A549 (cell line): Measurements from ENCODE around the gene KDM6A.

Experiments
- CBX2 ChIP-seq: fragments of 200-600 bp; sonication (generic); IDR thresholded peaks from 2 replicates; pipeline ENCODE4 v1.6.1; 2016; ENCODE audit warnings: low read depth, mild to moderate bottlenecking, borderline replicate concordance
- CHD2 ChIP-seq: fragments of 150-350 bp; IDR thresholded peaks from 2 replicates; pipeline ENCODE4 v1.6.1; 2014; ENCODE audit warnings: low read length; ENCODE audit not compliant: partially characterized antibody
- JUN ChIP-seq, 2 experiments: fragments of >200 bp; sonication (Bioruptor Twin); formaldehyde crosslinking; IDR thresholded peaks; 2 replicates in 1 of 2; 3 replicates in 1 of 2; pipeline ENCODE4 v1.6.1; 2016 to 2017
- MAX ChIP-seq: IDR thresholded peaks from 2 replicates; pipeline ENCODE4 v1.6.1; 2012
- MYC ChIP-seq: IDR thresholded peaks from 2 replicates; pipeline ENCODE4 v1.6.1; 2012; ENCODE audit warnings: mild to moderate bottlenecking, inconsistent platforms, low read length, improper control_type of control experiment, borderline replicate concordance
- POLR2A ChIP-seq: IDR thresholded peaks from 2 replicates; pipeline ENCODE4 v1.6.1; 2012; ENCODE audit warnings: mild to moderate bottlenecking, low read length
- RAD21 ChIP-seq, 2 experiments: fragments of >200 bp in 1 of 2; sonication (Bioruptor Twin) in 1 of 2; formaldehyde crosslinking in 1 of 2; IDR thresholded peaks in 1 of 2; conservative IDR thresholded peaks in 1 of 2; 2 replicates in 1 of 2; 3 replicates in 1 of 2; pipeline ENCODE4 v1.6.1; 2012 to 2018; ENCODE audit warnings: inconsistent platforms in 1 of 2
- RNF2 ChIP-seq: fragments of 200-600 bp; sonication (generic); IDR thresholded peaks from 2 replicates; pipeline ENCODE4 v1.6.1; 2016; ENCODE audit warnings: low read depth, mild to moderate bottlenecking, antibody characterized with exemption, moderate library complexity, borderline replicate concordance
- SREBF2 ChIP-seq: fragments of 450-650 bp; IDR thresholded peaks from 2 replicates; pipeline ENCODE4 v1.6.1; 2014; ENCODE audit warnings: mild to moderate bottlenecking, moderate library complexity
- ZFP36 ChIP-seq: fragments of 450-650 bp; IDR thresholded peaks from 2 replicates; pipeline ENCODE4 v1.6.1; 2014; ENCODE audit warnings: borderline replicate concordance; ENCODE audit not compliant: partially characterized antibody
- TF ChIP-seq, protein P1 (sequence below): fragments of >200 bp; sonication (Bioruptor Twin); formaldehyde crosslinking; IDR thresholded peaks from 3 replicates; pipeline ENCODE4 v1.5.1; 2016
- TF ChIP-seq, protein P2 (sequence below): fragments of 150-350 bp; IDR thresholded peaks from 2 replicates; pipeline ENCODE4 v1.6.1; 2014; ENCODE audit warnings: low read depth, mild to moderate bottlenecking, low read length
- TF ChIP-seq, protein P3 (sequence below): fragments of 200-600 bp; sonication (generic); IDR thresholded peaks from 2 replicates; pipeline ENCODE4 v1.6.1; 2016; ENCODE audit warnings: antibody characterized with exemption, mild to moderate bottlenecking, moderate library complexity

DNA sequence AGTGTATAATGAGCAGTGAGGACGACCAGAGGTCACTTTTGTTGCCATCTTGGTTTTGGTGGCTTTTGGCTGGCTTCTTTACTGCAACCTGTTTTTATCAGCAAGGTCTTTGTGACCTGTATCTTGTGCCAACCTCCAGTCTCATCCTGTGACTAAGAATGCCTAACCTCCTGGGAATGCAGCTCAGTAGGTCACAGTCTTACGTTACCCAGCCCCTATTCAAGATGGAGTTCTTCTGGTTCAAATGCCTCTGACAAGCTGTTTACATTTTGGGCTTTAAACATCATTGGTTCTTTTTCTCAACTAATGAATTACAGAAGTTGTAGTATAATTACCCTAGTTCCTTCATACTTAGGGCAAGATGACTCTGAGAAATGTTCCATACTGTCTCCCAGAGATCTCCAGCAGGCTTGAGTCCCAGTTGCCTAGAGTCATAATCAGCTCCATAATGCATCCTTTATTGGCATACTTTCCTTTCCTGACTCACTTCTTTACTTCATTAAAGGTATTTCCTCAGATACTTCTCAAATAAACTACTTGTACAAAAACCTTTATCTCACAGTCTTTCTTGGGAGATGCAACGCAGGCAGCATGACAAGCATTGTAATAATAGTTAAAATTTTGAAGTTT, 136.5 kb downstream of the KDM6A start:
- TF ChIP-seq, protein P1, sequence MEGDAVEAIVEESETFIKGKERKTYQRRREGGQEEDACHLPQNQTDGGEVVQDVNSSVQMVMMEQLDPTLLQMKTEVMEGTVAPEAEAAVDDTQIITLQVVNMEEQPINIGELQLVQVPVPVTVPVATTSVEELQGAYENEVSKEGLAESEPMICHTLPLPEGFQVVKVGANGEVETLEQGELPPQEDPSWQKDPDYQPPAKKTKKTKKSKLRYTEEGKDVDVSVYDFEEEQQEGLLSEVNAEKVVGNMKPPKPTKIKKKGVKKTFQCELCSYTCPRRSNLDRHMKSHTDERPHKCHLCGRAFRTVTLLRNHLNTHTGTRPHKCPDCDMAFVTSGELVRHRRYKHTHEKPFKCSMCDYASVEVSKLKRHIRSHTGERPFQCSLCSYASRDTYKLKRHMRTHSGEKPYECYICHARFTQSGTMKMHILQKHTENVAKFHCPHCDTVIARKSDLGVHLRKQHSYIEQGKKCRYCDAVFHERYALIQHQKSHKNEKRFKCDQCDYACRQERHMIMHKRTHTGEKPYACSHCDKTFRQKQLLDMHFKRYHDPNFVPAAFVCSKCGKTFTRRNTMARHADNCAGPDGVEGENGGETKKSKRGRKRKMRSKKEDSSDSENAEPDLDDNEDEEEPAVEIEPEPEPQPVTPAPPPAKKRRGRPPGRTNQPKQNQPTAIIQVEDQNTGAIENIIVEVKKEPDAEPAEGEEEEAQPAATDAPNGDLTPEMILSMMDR, result no peak
- TF ChIP-seq POLR2A, result no peak
- TF ChIP-seq CHD2, result no peak
- no peak for TF ChIP-seq RNF2
- no peak for TF ChIP-seq MYC
- TF ChIP-seq JUN (IDR thresholded peaks at IDR 0.05), result no peak
- TF ChIP-seq CBX2, result no peak
- TF ChIP-seq ZFP36, result no peak
- TF ChIP-seq MAX, result peak; percentile 17; the same call in 1 of the 2 replicates
- TF ChIP-seq RAD21 (conservative IDR thresholded peaks at IDR 0.05 in 1 of 2, IDR thresholded peaks at IDR 0.05 in 1 of 2), result no peak
- TF ChIP-seq SREBF2, result no peak
- TF ChIP-seq, protein P2, sequence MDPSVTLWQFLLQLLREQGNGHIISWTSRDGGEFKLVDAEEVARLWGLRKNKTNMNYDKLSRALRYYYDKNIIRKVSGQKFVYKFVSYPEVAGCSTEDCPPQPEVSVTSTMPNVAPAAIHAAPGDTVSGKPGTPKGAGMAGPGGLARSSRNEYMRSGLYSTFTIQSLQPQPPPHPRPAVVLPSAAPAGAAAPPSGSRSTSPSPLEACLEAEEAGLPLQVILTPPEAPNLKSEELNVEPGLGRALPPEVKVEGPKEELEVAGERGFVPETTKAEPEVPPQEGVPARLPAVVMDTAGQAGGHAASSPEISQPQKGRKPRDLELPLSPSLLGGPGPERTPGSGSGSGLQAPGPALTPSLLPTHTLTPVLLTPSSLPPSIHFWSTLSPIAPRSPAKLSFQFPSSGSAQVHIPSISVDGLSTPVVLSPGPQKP, result no peak
- TF ChIP-seq, protein P3, sequence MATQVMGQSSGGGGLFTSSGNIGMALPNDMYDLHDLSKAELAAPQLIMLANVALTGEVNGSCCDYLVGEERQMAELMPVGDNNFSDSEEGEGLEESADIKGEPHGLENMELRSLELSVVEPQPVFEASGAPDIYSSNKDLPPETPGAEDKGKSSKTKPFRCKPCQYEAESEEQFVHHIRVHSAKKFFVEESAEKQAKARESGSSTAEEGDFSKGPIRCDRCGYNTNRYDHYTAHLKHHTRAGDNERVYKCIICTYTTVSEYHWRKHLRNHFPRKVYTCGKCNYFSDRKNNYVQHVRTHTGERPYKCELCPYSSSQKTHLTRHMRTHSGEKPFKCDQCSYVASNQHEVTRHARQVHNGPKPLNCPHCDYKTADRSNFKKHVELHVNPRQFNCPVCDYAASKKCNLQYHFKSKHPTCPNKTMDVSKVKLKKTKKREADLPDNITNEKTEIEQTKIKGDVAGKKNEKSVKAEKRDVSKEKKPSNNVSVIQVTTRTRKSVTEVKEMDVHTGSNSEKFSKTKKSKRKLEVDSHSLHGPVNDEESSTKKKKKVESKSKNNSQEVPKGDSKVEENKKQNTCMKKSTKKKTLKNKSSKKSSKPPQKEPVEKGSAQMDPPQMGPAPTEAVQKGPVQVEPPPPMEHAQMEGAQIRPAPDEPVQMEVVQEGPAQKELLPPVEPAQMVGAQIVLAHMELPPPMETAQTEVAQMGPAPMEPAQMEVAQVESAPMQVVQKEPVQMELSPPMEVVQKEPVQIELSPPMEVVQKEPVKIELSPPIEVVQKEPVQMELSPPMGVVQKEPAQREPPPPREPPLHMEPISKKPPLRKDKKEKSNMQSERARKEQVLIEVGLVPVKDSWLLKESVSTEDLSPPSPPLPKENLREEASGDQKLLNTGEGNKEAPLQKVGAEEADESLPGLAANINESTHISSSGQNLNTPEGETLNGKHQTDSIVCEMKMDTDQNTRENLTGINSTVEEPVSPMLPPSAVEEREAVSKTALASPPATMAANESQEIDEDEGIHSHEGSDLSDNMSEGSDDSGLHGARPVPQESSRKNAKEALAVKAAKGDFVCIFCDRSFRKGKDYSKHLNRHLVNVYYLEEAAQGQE, result no peak
